Osteocyte (in vitro differentiated cells): Measurements from ENCODE around the gene TSHR. TPM values are rescaled to one million over a fixed set of nuclear protein-coding genes. Genes with fewer than 3 reads are reported as not detected.

Source experiments
- DNase-seq: peaks from one replicate; pipeline ENCODE4 v3.0.0; 2021; ENCODE audit warnings: mixed read lengths; ENCODE audit not compliant: unreplicated experiment; ENCODE audit errors: extremely low spot score
- H3K27ac Mint-ChIP-seq: one replicate; pipeline ENCODE4 v1.8.0; 2021; ENCODE audit warnings: mild to moderate bottlenecking, mixed read lengths; ENCODE audit not compliant: unreplicated experiment
- H3K27me3 Mint-ChIP-seq: one replicate; pipeline ENCODE4 v1.8.0; 2021; ENCODE audit warnings: mixed read lengths; ENCODE audit not compliant: unreplicated experiment
- H3K36me3 Mint-ChIP-seq: one replicate; pipeline ENCODE4 v1.8.0; 2021; ENCODE audit warnings: mixed read lengths; ENCODE audit not compliant: unreplicated experiment
- H3K4me1 Mint-ChIP-seq: one replicate; pipeline ENCODE4 v1.8.0; 2021; ENCODE audit warnings: mixed read lengths; ENCODE audit not compliant: unreplicated experiment
- H3K4me3 Mint-ChIP-seq: one replicate; pipeline ENCODE4 v1.8.0; 2021; ENCODE audit warnings: mild to moderate bottlenecking, moderate library complexity, mixed read lengths; ENCODE audit not compliant: unreplicated experiment
- H3K9me3 Mint-ChIP-seq: one replicate; pipeline ENCODE4 v1.8.0; 2021; ENCODE audit warnings: mixed read lengths; ENCODE audit not compliant: unreplicated experiment
- total RNA-seq: library from RNA; stranded (reverse); gene quantifications from 2 replicates; pipeline ENCODE4 v1.2.1, GENCODE V29; 2021
- TF ChIP-seq, protein P1 (sequence below): fragments of 200-600 bp; sonication (generic); IDR thresholded peaks from 2 replicates; pipeline ENCODE4 v1.5.0; 2021; ENCODE audit warnings: antibody characterized with exemption, mild to moderate bottlenecking, moderate library complexity

The TSHR gene
- total RNA-seq, 1 donor from 2014 or later = not detected

DNA sequence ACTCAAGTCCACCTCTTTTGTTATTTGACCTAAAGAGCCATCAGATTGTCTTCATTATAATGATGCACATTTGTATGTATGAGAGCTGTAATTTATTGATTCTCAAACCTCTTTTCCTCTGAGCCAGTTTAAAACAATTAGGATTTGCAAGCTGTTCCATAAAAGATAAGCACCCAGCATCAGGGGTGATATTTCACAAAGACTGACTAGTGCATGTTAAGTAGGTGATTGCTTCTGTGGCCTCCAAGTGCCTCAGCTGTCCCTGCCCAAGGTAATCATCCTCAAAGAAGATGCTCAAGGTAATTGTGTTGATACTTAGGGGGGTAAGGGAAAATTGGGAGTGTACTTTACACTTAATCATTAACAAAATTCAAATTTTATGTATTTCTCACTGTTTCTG lies 32.1 kb upstream of the TSHR start:
- H3K27me3 Mint-ChIP-seq = no peaks in the 10 kb centered on the region
- peaks cover 2% of the 10 kb centered on the region for H3K4me1 Mint-ChIP-seq
- TF ChIP-seq, protein P1, sequence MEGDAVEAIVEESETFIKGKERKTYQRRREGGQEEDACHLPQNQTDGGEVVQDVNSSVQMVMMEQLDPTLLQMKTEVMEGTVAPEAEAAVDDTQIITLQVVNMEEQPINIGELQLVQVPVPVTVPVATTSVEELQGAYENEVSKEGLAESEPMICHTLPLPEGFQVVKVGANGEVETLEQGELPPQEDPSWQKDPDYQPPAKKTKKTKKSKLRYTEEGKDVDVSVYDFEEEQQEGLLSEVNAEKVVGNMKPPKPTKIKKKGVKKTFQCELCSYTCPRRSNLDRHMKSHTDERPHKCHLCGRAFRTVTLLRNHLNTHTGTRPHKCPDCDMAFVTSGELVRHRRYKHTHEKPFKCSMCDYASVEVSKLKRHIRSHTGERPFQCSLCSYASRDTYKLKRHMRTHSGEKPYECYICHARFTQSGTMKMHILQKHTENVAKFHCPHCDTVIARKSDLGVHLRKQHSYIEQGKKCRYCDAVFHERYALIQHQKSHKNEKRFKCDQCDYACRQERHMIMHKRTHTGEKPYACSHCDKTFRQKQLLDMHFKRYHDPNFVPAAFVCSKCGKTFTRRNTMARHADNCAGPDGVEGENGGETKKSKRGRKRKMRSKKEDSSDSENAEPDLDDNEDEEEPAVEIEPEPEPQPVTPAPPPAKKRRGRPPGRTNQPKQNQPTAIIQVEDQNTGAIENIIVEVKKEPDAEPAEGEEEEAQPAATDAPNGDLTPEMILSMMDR = no peak
- no peak overlapping the region for H3K27ac Mint-ChIP-seq
- H3K36me3 Mint-ChIP-seq = peaks cover 6% of the 10 kb centered on the region
- no peak overlapping the region for H3K4me3 Mint-ChIP-seq
- no peak for DNase-seq
- H3K9me3 Mint-ChIP-seq = peaks cover 5% of the 10 kb centered on the region

DNA sequence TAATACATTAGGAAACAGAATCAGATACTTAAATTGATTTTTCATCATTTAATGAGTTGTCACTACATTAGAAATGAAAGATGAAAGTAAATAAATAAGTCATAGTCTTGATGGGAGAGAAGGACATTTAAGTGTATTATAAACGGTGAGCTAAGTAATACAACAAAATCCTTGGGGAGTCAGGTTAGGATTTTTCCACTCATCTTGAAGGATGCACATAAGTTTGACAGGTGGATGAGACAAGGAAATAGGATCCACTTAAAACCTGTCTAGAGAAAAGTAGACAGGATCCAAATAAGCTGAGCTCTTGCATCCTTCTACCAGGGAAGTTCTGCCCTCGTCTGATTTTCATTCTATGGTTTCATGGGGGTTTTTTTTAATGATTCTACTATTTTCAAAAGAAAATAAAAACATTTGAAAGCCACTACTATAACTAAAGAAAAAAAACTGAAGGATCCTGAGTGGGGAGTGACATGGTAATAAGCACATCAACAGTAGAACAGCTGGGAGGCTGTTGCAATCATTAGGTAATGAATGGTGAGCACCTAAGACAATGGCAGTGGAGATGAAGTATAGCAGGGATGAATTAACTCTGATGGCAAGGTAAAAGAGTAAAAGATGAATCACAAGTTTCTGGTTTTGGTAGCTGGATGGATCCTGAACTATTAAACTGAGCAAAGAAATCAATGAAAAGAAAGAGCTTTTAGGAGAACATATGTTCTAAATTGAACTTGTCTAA lies 30.9 kb upstream of the TSHR start:
- Mint-ChIP-seq H3K27me3 (no peaks in the 10 kb centered on the region), H3K9me3 (peaks cover 15% of the 10 kb centered on the region), H3K4me3 (no peak overlapping the region), H3K4me1 (peaks cover 2% of the 10 kb centered on the region), H3K27ac (no peak overlapping the region), H3K36me3 (peaks cover 9% of the 10 kb centered on the region)
- TF ChIP-seq, protein P1 = no peak
- DNase-seq = no peak

DNA sequence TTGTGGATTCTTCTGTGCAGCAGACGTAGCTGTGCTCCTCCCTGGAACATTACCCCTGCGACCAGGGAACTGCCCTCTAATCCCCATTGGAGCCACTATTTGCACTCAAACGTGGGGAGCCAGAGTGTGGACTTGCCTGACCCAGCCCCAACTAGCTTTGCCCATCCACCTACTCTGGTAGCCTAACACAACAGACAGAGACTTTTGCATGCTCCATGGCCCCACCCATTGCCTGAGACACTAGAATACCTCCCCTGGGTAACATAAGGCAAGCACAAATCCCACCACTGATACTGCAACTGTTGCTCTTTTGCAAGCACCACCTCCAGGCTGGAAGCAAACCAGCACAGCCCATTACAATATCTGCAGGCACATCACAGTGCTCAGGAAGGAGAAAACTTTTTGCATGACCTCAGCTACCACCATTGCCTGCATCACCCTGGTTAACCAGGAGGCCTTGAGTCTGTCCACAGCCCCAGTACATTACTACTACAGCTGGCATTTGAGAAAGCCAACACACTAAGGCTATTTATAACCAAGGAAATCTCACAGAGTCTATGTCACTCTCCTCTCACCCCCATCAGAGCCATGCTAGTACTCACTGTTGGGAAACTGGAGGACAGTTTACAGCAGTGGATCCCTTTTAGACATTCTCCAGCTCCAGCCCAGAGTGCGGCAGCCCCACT lies 28.9 kb upstream of the TSHR start:
- Mint-ChIP-seq H3K27me3 (no peaks in the 10 kb centered on the region), H3K4me1 (peaks cover 2% of the 10 kb centered on the region), H3K27ac (no peak overlapping the region), H3K9me3 (peaks cover 15% of the 10 kb centered on the region), H3K36me3 (peaks cover 9% of the 10 kb centered on the region), H3K4me3 (no peak overlapping the region)
- DNase-seq = no peak
- TF ChIP-seq, protein P1 = no peak

DNA sequence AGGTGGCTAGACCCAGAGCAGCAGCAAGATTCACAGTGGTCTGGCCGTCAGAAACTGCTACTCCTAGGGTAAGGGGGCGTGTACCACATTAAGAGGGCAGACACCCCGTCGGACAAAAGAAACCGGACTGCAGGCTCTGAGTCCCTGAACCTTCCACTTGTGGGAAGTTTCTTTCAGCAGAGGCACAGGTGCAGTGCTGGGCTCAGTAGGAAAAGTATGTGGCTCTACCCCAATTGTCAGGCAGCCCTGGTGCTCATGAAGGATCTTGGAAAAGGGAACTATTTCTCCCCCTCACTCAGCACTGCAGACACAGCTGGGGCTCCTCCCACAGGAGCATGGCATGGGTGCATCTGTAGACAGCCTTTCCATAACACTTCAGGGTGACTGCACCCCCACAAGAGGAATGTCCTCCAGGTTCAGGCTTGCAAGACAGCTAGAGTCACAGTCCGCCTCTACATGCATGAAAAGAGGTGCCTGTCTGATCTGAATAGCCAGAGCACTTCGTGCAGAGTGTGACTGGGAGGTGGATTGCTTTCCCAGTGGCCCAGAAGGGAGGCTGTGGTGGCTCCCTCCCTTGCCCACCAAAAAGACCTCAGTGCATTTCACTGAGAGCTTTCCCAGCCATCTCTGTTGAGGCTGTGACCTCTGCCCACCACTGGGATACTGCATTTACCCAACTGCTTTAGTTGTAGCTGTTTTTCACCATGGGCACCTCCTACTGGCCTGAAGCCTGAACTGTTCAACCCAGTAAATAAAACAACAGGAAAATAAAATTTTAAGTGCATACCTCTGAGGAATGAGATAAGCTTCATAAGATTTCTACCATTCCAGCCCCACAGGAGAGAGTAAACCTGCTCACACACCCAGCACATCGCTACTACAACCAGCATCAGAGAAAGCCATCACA lies 28.1 kb upstream of the TSHR start:
- peaks cover 9% of the 10 kb centered on the region for H3K36me3 Mint-ChIP-seq
- no peak overlapping the region for H3K4me3 Mint-ChIP-seq
- H3K4me1 Mint-ChIP-seq = peaks cover 1% of the 10 kb centered on the region
- H3K9me3 Mint-ChIP-seq = peaks cover 15% of the 10 kb centered on the region
- no peaks in the 10 kb centered on the region for H3K27me3 Mint-ChIP-seq
- no peak for DNase-seq
- no peak overlapping the region for H3K27ac Mint-ChIP-seq
- TF ChIP-seq, protein P1 = no peak
